Sigmoid colon (tissue), 7 donors: ENCODE measurements around the gene SDHAF1. TPM values are rescaled to one million over a fixed set of nuclear protein-coding genes. Genes with fewer than 3 reads are reported as not detected.

ENCODE experiments used
- DNase-seq: peaks from one replicate; pipeline ENCODE4 v3.0.0-alpha.2; 2019
- H3K27ac ChIP-seq, 4 donors: fragments of 200-600 bp; sonication (generic); one replicate each; pipeline ENCODE4 v1.5.1; 2016 to 2019; ENCODE audit warnings: mild to moderate bottlenecking in 1 of 4
- H3K27me3 ChIP-seq, 3 donors: fragments of 200-600 bp; sonication (generic); one replicate each; pipeline ENCODE4 v1.5.1; 2019; ENCODE audit warnings: mild to moderate bottlenecking in 1 of 3
- H3K36me3 ChIP-seq, 4 donors: fragments of 200-600 bp; sonication (generic); one replicate each; pipeline ENCODE4 v1.5.1; 2016 to 2019
- H3K4me1 ChIP-seq, 4 donors: fragments of 200-600 bp; sonication (generic); one replicate each; pipeline ENCODE4 v1.5.1; 2017 to 2019
- H3K4me3 ChIP-seq, 4 donors: fragments of 200-600 bp; sonication (generic); one replicate each; pipeline ENCODE4 v1.5.1; 2017 to 2019; ENCODE audit warnings: mild to moderate bottlenecking in 2 of 4, moderate library complexity in 1 of 4
- H3K9me3 ChIP-seq, 4 donors: fragments of 200-600 bp in 3 of 4; sonication (generic) in 3 of 4; one replicate each; pipeline versions ENCODE4 v1.5.1 to v1.6.1; 2013 to 2019
- EP300 ChIP-seq, 4 donors: sonication (generic); formaldehyde crosslinking; IDR thresholded peaks; one replicate each; pipeline ENCODE4 v1.6.1; 2017; ENCODE audit warnings: antibody characterized with exemption in 4 of 4
- POLR2A ChIP-seq, 2 donors: fragments of 450-650 bp; IDR thresholded peaks; one replicate each; pipeline ENCODE4 v1.6.1; 2016; ENCODE audit warnings: antibody characterized with exemption in 2 of 2, mild to moderate bottlenecking in 2 of 2, moderate library complexity in 2 of 2
- POLR2AphosphoS5 ChIP-seq, 4 donors: sonication (generic); formaldehyde crosslinking; IDR thresholded peaks; one replicate each; pipeline ENCODE4 v1.6.1; 2017; ENCODE audit warnings: antibody characterized with exemption in 4 of 4
- WGBS, 2 donors: extraction: QIAGEN DNeasy Blood & Tissue Kit; methylation state at CpG; one replicate each; pipeline ENCODE4 v1.1.7; 2013; 5-methylcytosine and 5-hydroxymethylcytosine counted together
- intact Hi-C: fragments of 100-400 bp; cut with DNase I; formaldehyde crosslinking; loops from one replicate; pipeline ENCODE4 v1.15.1; 2023
- polyA plus RNA-seq, 3 donors: library from polyadenylated mRNA; stranded (reverse); fragments of 200-250 nt; gene quantifications; one replicate each; pipeline ENCODE4 v1.2.3, GENCODE V29; 2013
- total RNA-seq, 4 donors: library from RNA; depleted of rRNA; stranded (reverse); fragments of >200 nt; gene quantifications; one replicate each; pipeline ENCODE4 v1.1.0, GENCODE V29; 2016
- TF ChIP-seq, protein P1 (sequence below), 4 experiments: fragments of 450-650 bp in 3 of 4; fragments of 200-600 bp in 1 of 4; IDR thresholded peaks; one replicate each; pipeline ENCODE4 v1.5.1; 2016 to 2019; ENCODE audit warnings: antibody characterized with exemption in 4 of 4, mild to moderate bottlenecking in 3 of 4, moderate library complexity in 2 of 4
- donor health status: healthy with polysubstance abuse.
- donor health status: Bipolar disorder and iron deficiency.
- donor health status: healthy.

Gene SDHAF1
- total and polyA plus RNA-seq, 7 donors: 19.2 to 135 (median 56.2) TPM

DNA sequence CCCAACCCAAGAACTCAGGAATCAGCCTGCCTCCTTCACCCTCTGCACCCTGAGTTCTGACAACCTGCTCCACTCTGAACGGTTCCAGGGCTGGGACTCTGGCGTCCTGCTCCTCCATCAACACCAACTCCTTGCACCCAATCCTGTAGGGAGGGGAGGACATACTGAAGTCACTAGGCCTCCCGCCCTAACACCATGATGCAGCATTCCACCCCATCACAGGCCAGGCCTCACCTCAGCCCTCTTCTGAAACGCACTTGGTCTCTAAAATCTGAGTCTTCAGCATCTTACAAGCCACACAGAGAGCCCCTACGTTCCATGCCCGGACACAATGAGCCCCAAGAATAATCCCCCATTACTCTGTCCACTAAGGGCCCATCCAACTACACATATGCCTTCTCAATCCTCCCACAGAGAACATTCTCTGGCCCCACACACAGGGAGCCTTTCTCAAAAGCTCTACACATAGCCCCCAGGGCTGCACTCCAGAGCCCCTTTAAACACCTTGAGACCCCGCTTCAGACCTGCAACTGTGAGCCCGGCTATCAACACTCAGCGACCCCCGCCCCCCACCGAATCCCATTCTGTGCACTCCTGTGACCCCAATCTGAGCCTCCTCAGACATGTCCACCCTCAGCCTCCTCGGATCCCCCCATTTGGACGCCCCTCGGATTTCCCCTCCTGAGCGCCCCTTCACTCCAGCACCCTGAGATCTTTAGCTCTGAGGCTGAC, 18.5 kb downstream of the SDHAF1 start:
- H3K4me3 ChIP-seq: peak overlapping the region; percentile 55 to 75 (median 61)
- peak overlapping the region; percentile 86 to 89 (median 86) for H3K27ac ChIP-seq
- no peak for TF ChIP-seq EP300 (IDR thresholded peaks at IDR 0.05)
- no peak for TF ChIP-seq POLR2A (IDR thresholded peaks at IDR 0.05)
- TF ChIP-seq, protein P1, sequence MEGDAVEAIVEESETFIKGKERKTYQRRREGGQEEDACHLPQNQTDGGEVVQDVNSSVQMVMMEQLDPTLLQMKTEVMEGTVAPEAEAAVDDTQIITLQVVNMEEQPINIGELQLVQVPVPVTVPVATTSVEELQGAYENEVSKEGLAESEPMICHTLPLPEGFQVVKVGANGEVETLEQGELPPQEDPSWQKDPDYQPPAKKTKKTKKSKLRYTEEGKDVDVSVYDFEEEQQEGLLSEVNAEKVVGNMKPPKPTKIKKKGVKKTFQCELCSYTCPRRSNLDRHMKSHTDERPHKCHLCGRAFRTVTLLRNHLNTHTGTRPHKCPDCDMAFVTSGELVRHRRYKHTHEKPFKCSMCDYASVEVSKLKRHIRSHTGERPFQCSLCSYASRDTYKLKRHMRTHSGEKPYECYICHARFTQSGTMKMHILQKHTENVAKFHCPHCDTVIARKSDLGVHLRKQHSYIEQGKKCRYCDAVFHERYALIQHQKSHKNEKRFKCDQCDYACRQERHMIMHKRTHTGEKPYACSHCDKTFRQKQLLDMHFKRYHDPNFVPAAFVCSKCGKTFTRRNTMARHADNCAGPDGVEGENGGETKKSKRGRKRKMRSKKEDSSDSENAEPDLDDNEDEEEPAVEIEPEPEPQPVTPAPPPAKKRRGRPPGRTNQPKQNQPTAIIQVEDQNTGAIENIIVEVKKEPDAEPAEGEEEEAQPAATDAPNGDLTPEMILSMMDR (IDR thresholded peaks at IDR 0.05): no peak
- TF ChIP-seq POLR2AphosphoS5 (IDR thresholded peaks at IDR 0.05): no peak
- H3K9me3 ChIP-seq: no peaks in the 10 kb centered on the region
- intact Hi-C loops: loop anchor here (2.0 to 5.0 kb wide), 2 partner anchors 19 to 39 kb away; partner anchors contain the start of genes SDHAF1, THAP8 and WDR62
- 34 to 35% methylated on average over 15 of the region's 15 CpGs for WGBS, 2 donors
- peaks cover 10 to 29% (median 17%) of the 10 kb centered on the region in 4 donors for H3K36me3 ChIP-seq
- H3K27me3 ChIP-seq: no peaks in the 10 kb centered on the region
- H3K4me1 ChIP-seq: peaks cover 0 to 31% (median 30%) of the 10 kb centered on the region in 4 donors
- no peak for DNase-seq

DNA sequence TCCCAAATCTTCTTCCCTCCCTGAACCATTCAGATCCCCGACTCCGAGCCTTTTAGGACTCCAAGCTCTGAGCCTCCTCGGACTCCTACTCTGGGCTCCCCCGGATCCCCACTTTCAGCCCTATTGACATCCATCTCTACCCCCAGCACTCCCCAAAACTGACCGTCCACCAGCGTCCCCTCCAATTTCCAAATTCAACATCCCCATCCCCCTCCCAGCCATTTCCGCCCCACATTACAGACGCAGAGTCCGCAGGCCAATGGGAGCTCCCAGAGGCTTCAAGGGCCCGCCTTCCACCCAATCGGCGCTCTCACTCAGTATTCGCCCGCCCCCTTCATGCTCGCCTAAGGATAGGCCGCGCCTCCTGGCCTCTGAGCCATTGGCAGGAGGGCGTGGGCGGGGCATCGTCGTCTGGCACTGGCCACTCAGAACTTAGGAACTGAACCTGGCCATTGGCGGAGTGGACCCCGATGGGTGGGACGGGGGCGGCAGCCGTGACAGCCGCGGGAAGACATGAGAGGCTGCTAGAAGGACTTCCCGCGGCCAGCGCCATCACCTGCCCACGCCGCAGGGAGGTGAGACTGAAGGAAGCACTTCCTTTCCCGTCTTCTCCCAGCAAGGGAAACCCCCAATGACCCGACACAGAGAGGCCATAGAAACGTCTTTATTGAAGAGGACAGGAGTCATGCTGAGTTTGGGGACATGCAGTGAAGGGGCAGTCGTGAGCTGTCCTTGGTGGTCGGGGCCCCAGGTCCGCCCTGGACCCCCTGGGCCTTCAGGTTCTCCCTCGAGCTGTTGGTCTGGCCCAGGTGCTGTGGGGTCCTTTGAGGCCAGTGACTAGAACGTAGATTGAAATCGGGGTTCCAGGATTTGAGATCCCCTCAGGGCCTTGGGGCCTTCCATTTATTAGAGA, 19.3 kb downstream of the SDHAF1 start, which contains the start of gene ALKBH6:
Gene ALKBH6 (minus strand): TSS at position 202 of the 913 bp plus-strand sequence. CDS start 816 bp downstream, outside the sequence.
- peaks cover 0 to 23% (median 22%) of the 10 kb centered on the region in 4 donors for H3K4me1 ChIP-seq
- WGBS, 2 donors: 1 to 2% methylated on average over 42 of the region's 42 CpGs
- DNase-seq: peak; percentile 100
- H3K27me3 ChIP-seq: no peaks in the 10 kb centered on the region
- H3K4me3 ChIP-seq: peak within 1 kb of the TSS; percentile 55 to 75 (median 61)
- no peak for TF ChIP-seq EP300 (IDR thresholded peaks at IDR 0.05)
- TF ChIP-seq, protein P1 (IDR thresholded peaks at IDR 0.05): no peak
- peak; percentile 1 to 44 for TF ChIP-seq POLR2A (IDR thresholded peaks at IDR 0.05)
- TF ChIP-seq POLR2AphosphoS5 (IDR thresholded peaks at IDR 0.05): peak; percentile 6 to 72 (median 45)
- no peaks in the 10 kb centered on the region for H3K9me3 ChIP-seq
- H3K27ac ChIP-seq: peak within 1 kb of the TSS; percentile 86 to 89 (median 86)
- H3K36me3 ChIP-seq: peaks cover 10 to 38% (median 23%) of the 10 kb centered on the region in 4 donors
- intact Hi-C loops: loop anchor here (2.0 to 5.0 kb wide), 2 partner anchors 19 to 38 kb away; partner anchors contain the start of genes SDHAF1, THAP8 and WDR62

DNA sequence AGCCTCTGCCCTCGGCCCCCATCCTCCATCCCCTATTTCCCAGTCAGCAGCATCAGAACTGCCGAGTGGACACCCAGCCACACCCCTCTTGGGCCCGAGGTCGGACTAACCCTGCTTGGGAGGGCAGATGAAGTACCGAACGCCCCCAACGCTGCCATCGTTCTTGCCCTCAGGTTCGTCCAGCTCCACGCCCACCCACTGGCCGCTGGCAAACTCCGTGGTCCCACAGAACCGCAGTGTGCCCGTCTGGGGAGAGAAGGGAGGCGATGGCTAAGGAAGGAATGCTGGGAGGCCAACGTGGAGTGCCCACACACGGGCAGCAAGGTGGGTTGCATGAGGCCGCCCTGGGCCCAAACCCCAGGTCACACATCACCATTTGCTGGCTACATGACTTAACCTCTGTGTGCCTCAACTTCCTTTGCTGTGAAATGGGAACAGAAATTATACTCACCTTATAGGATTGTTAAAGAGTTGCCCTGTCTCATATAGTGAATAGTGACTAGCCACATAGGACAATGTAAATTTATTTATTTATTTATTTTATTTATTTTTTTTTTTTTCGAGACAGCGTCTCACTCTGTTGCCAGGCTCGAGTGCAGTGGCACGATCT, 24.2 kb downstream of the SDHAF1 start:
- intact Hi-C loops: no loop called here
- Histone ChIP-seq H3K4me3 (no peak overlapping the region), H3K27ac (no peak overlapping the region), H3K9me3 (no peaks in the 10 kb centered on the region), H3K36me3 (peaks cover 26 to 83% (median 36%) of the 10 kb centered on the region in 4 donors), H3K4me1 (peaks cover 0 to 5% (median 5%) of the 10 kb centered on the region in 4 donors), H3K27me3 (no peaks in the 10 kb centered on the region)
- 91 to 93% methylated on average over 22 of the region's 22 CpGs for WGBS, 2 donors
- TF ChIP-seq, protein P1 (IDR thresholded peaks at IDR 0.05): no peak
- TF ChIP-seq EP300 (IDR thresholded peaks at IDR 0.05) (no peak), POLR2A (IDR thresholded peaks at IDR 0.05) (no peak), POLR2AphosphoS5 (IDR thresholded peaks at IDR 0.05) (no peak)
- DNase-seq: no peak

DNA sequence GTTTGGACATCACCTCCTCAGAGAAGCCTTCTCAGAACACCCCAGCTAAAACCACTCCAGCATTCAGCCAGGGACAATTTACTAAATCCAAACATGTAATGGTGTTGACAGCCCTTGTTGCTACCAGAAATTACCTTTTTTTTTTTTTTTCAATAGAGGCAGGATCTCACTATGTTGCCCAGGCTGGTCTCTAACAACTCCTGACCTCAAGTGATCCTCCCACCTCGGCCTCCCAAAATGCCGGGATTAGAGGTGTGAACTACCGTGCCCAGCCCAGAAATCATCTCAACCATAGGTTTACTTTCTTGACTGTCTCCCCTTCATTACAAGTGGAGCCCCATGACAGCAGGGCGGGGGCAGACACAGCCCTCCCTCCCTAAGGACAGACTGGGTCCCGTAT, 28.4 kb downstream of the SDHAF1 start:
- no peak overlapping the region for H3K27ac ChIP-seq
- WGBS, 2 donors: 94 to 95% methylated on average over 5 of the region's 5 CpGs
- peaks cover 16 to 97% (median 37%) of the 10 kb centered on the region in 4 donors for H3K36me3 ChIP-seq

More for the DNA sequence above, 28.4 kb downstream of the SDHAF1 start:
- no peaks in the 10 kb centered on the region for H3K4me1 ChIP-seq
- no peak for DNase-seq
- TF ChIP-seq, protein P1 (IDR thresholded peaks at IDR 0.05): no peak
- TF ChIP-seq EP300 (IDR thresholded peaks at IDR 0.05): no peak
- TF ChIP-seq POLR2A (IDR thresholded peaks at IDR 0.05): no peak
- TF ChIP-seq POLR2AphosphoS5 (IDR thresholded peaks at IDR 0.05): no peak
- no peak overlapping the region for H3K4me3 ChIP-seq
- H3K27me3 ChIP-seq: no peaks in the 10 kb centered on the region
- no peaks in the 10 kb centered on the region for H3K9me3 ChIP-seq
- intact Hi-C loops: no loop called here
